ENCODE results near the gene SAMD1. TPM values are rescaled to one million over a fixed set of nuclear protein-coding genes. Genes with fewer than 3 reads are reported as not detected.

The SAMD1 gene
- total and polyA plus RNA-seq, 2 of the 13 experiments (the other 11 are each of a cell fraction or from before 2014, with no cell fraction given), result 17.5 to 45.0 TPM

DNA sequence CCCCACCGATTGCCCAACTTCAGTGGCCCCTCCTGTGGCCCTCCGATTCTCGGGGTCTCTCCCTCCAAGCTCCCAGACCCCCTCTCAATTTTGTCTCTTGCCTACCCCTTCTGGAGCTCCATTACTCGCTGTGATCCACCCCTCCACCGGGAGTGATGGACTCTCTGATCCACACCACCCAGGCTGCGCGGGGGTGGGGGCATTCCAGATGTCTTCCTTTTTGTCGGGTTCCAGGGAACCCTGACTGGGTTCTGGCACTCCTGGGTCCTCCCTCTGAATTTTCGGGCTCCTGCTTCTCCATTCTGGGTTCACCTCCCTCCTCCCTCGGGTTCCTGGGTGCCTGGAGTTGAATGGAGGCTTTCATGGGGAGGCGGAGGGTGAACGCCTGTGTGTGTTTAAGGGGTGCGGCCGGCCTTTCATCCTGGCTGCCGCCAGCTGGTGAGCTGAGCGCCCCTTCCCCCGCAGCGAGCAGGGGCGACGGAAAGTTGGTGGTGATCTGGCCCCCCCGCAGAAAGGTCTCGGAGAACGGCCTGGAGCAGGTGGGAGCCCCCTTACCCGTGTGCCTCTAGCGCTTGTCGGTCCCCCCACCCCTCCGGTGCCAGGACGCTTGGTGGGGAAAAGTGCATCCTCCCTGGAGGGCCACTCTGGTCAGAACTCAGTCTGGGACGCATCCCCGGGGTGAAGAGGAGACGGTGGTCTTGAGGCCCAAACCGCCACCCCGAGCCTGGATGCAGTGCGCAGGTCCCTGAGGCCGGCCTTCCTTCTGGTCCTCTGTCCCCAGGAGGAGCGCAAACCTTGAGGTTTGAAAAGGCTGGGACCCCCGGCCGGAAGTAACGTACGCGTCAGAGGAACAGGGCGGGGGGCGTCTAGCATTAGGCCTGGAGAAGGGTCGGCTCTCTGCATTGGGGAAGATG lies 16.4 kb downstream of the SAMD1 start (continued):
- TF ChIP-seq FOXJ3 (CRISPR knock-in tag; IDR thresholded peaks at IDR 0.05; ENCODE audit: borderline replicate concordance) (no peak), PAF1 (CRISPR knock-in tag; IDR thresholded peaks at IDR 0.05) (no peak), ZNF552 (CRISPR knock-in tag; IDR thresholded peaks at IDR 0.05; ENCODE audit: borderline replicate concordance) (0 out of 2 replicates have a peak, but pooled peaks have one; percentile 44), ZNF101 (CRISPR knock-in tag; IDR thresholded peaks at IDR 0.05; ENCODE audit: borderline replicate concordance, low read depth) (no peak), ZNF501 (CRISPR knock-in tag; IDR thresholded peaks at IDR 0.05) (no peak), CCAR2 (optimal IDR thresholded peaks at IDR 0.05; ENCODE audit: low read depth, low read length) (peak; percentile 56), NFATC3 (CRISPR knock-in tag; IDR thresholded peaks at IDR 0.05) (no peak), ZNF207 (IDR thresholded peaks at IDR 0.05; ENCODE audit: borderline replicate concordance) (no peak), ZSCAN29 (CRISPR knock-in tag; conservative IDR thresholded peaks at IDR 0.05) (no peak), ZNF564 (CRISPR knock-in tag; IDR thresholded peaks at IDR 0.05) (no peak), ZNF546 (CRISPR knock-in tag; conservative IDR thresholded peaks at IDR 0.05) (no peak), TCF7L2 (IDR thresholded peaks at IDR 0.05; ENCODE audit: low read depth, low read length) (no peak), FLYWCH1 (CRISPR knock-in tag; IDR thresholded peaks at IDR 0.05) (no peak), TAF1 (CRISPR knock-in tag; IDR thresholded peaks at IDR 0.05) (peak; percentile 8; the same call in 1 of the 2 replicates), ZNF10 (CRISPR knock-in tag; IDR thresholded peaks at IDR 0.05; ENCODE audit: borderline replicate concordance, low read depth) (no peak), HNRNPH1 (optimal IDR thresholded peaks at IDR 0.05; ENCODE audit: low read depth, low read length) (no peak), ZNF557 (CRISPR knock-in tag; IDR thresholded peaks at IDR 0.05) (no peak), POLR2AphosphoS5 (IDR thresholded peaks at IDR 0.05; ENCODE audit: low read depth, low read length) (no peak), PHF5A (CRISPR knock-in tag; IDR thresholded peaks at IDR 0.05; ENCODE audit: low read depth, unreplicated experiment) (no peak)
- TF ChIP-seq, protein P1, sequence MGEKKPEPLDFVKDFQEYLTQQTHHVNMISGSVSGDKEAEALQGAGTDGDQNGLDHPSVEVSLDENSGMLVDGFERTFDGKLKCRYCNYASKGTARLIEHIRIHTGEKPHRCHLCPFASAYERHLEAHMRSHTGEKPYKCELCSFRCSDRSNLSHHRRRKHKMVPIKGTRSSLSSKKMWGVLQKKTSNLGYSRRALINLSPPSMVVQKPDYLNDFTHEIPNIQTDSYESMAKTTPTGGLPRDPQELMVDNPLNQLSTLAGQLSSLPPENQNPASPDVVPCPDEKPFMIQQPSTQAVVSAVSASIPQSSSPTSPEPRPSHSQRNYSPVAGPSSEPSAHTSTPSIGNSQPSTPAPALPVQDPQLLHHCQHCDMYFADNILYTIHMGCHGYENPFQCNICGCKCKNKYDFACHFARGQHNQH (CRISPR knock-in tag; IDR thresholded peaks at IDR 0.05), result no peak
- TF ChIP-seq, protein P2, sequence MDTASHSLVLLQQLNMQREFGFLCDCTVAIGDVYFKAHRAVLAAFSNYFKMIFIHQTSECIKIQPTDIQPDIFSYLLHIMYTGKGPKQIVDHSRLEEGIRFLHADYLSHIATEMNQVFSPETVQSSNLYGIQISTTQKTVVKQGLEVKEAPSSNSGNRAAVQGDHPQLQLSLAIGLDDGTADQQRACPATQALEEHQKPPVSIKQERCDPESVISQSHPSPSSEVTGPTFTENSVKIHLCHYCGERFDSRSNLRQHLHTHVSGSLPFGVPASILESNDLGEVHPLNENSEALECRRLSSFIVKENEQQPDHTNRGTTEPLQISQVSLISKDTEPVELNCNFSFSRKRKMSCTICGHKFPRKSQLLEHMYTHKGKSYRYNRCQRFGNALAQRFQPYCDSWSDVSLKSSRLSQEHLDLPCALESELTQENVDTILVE (CRISPR knock-in tag; IDR thresholded peaks at IDR 0.05), result no peak
- TF ChIP-seq, protein P3, sequence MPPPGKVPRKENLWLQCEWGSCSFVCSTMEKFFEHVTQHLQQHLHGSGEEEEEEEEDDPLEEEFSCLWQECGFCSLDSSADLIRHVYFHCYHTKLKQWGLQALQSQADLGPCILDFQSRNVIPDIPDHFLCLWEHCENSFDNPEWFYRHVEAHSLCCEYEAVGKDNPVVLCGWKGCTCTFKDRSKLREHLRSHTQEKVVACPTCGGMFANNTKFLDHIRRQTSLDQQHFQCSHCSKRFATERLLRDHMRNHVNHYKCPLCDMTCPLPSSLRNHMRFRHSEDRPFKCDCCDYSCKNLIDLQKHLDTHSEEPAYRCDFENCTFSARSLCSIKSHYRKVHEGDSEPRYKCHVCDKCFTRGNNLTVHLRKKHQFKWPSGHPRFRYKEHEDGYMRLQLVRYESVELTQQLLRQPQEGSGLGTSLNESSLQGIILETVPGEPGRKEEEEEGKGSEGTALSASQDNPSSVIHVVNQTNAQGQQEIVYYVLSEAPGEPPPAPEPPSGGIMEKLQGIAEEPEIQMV (CRISPR knock-in tag; IDR thresholded peaks at IDR 0.05; ENCODE audit: low read depth), result no peak
